GM18520 (cell line): ENCODE measurements around the gene ASB14.
"Not testable (repeated sequence)": the region's sequence is repeated elsewhere in the genome, so short reads cannot be mapped to it uniquely, and the experiment has no call there.

Source experiments
- ATAC-seq: cut with Tn5 transposase; IDR thresholded peaks from one replicate; pipeline ENCODE4 v1.9.1; 2021; ENCODE audit not compliant: unreplicated experiment

The ASB14 gene

GRCh38 chr3:57292159-57292896 lies at the start of gene ASB14:
Gene ASB14 (minus strand): TSS chr3:57292685. CDS start chr3:57292033, 652 bp downstream.
- no peak for ATAC-seq

GRCh38 chr3:57339071-57339642 lies 46.7 kb upstream of the ASB14 start:
- not testable (repeated sequence) for ATAC-seq

GRCh38 chr3:57338272-57339070 lies 46.0 kb upstream of the ASB14 start:
- ATAC-seq, result not testable (repeated sequence)

- ATAC-seq, result no peak
Measured at GRCh38 chr3:57335283-57335938, 42.9 kb upstream of the ASB14 start.

DNA sequence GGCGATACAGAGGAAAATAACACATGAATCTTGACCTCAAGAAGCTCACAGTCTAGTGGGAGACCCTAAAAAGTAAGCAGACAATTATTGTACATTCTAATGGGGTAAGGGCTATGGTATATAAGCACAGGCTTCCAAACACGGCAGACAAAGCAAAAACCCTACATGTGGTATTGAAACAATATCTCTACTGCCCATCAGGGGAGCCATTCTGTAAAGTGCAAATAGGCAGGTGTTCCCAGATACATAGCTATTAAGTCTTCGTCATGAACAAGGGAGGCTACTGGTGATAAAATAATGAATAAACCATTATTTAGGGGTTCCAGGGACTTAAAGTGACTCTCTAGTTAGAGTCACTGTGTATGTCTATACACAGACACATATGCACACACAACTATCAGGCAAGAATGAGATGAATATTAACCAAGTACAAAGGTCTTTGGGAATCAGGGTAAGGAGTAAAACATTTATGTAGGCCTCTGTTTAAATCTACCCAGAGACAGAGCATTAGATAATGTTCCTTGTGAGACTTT lies 38.7 kb upstream of the ASB14 start:
- ATAC-seq, result no peak

- ATAC-seq, result not testable (repeated sequence)
Measured at GRCh38 chr3:57326498-57326897, 34.0 kb upstream of the ASB14 start.

GRCh38 chr3:57314204-57314603 lies 21.7 kb upstream of the ASB14 start:
- ATAC-seq, result no peak

DNA sequence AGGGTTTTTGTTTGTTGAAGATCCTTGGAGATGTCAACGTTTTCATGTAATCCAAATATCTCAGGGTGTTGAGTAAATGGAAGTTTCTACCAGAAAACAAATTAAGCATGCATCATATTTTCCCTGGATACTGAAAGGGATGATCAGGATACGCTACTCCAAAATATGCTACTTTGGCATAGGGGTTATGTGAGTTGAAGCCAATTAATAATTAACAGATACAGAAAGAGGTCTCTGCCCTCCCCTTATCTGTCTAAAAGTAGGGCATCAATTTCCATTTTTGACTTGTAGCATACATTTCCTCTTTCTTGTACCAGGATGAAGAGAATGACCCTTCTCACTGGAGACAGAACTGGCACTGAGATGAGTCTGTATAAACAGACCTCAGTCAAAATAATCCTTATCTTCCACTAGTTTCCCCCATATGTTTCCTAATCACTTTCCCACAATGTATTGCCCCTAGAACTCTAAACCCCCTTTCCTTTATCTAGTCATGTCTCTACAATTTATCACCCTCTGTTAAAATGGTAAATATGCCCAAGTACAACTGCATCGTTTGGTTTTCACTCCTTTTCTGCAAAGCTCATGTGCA lies 17.4 kb upstream of the ASB14 start:
- ATAC-seq, result no peak

GRCh38 chr3:57303520-57303919 lies 11.0 kb upstream of the ASB14 start:
- not testable (repeated sequence) for ATAC-seq

DNA sequence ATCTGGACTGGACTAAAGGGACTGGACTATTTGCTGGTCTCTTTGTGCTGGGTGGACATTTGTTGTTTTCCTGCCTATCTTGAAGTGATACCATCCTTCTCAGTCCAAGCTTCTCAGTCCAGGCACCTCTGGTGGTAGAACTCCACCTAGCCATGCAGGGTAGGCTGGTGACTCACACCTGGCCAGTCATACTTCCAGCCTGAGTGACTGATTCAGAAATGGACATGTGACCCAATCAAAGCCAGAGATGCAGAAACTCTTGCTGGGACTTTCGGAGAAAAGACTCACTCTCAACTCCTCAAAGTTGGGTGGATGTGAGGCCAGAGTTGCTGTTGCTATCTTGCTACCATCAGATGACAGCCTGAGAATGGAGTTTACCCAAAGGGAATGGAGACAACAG lies 5.6 kb upstream of the ASB14 start:
- ATAC-seq, result no peak

DNA sequence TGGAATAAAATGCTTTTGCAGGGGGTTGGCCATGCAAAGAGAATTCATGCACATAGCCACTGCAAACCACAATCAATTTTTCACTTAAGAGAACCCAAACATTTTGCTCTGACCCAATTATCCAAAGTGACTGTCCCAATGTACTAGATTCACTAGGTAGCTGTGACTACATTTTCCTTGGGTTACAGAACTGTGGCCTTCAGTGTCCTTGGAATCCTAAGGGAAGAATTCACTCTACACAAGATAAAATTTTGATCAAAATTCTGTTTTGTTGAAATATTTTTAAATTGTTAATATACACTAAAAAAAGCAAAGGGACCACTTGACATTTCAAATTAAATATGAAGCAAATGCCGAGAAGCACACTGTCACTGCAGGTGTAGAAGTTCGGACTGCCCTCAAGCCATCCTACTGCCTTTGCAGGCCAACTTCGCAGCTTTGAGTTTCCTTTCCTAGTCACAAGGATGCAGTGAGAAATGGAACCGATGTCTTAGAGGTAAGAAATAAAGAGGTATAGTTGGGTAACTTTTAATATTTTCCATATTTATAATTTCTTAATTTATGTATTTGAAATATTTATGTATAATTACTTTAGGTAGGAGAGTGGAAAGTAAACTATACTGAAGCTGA lies 527 bp upstream of the ASB14 start:
- ATAC-seq, result no peak

GRCh38 chr3:57288403-57288802 lies 4.1 kb downstream of the ASB14 start:
- ATAC-seq, result no peak

DNA sequence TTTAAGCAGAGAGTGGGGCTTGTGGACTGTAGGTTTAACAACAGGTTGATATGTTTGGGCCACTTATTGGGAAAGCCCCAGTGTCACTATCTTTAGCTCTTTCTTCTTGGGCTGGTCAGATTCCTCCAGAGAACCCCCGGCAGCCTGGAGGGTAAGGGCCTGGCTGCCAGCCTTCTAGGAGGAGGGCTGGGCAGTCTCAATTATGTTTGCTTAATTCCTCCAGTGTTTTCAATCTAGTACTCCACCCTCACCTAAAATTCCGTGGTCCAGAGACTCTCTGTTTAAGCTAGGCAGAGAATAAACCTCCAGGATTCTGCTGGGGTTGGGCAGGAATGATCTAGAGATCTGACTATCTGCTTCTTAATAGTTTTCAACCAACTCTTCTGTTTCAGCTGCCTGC lies 5.3 kb downstream of the ASB14 start:
- ATAC-seq, result no peak

DNA sequence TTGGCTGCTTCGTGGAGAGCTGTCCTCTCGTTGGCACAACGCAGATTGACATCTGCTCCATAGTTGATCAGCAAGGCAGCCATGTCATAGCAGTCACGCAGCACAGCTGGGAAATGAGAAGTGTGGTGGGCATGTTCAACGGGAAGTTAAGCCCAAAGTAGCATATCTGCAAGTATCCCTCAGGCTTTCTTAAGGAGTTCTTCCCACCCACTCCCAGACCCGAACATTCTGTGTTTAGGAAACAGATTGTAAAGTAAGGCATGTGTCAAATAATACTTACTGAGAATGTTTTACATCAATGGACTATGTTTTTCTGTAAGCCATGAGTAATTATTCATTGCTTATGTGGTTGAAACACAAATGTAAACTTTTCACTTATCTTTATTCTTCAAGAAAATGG lies 9.2 kb downstream of the ASB14 start:
- no peak for ATAC-seq

GRCh38 chr3:57281715-57282114 lies 10.8 kb downstream of the ASB14 start:
- ATAC-seq, result no peak

DNA sequence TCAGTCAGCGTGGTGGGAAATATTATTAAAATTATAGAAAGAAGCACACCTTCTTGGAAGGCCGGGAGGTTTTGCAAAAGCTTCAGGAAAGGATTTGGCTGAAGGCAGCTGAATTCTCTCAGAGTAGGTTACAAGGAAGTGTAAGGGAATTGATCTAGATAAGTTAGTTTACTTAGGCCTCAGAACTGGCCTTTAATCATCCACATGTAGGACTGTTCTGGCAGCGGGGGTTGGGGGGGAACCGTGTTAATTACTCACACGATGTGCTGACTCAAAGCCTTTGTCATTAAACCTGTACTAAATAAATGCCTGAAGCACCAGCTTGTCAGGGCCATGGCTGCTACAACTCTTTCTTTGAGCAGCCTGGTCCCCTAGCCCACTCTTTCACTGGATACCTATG lies 12.8 kb downstream of the ASB14 start:
- ATAC-seq, result no peak

GRCh38 chr3:57278237-57278636 lies 14.2 kb downstream of the ASB14 start:
- no peak for ATAC-seq

- no peak for ATAC-seq
Measured at GRCh38 chr3:57275393-57275792, 17.1 kb downstream of the ASB14 start.

GRCh38 chr3:57274845-57275244 lies 17.6 kb downstream of the ASB14 start:
- ATAC-seq, result no peak

DNA sequence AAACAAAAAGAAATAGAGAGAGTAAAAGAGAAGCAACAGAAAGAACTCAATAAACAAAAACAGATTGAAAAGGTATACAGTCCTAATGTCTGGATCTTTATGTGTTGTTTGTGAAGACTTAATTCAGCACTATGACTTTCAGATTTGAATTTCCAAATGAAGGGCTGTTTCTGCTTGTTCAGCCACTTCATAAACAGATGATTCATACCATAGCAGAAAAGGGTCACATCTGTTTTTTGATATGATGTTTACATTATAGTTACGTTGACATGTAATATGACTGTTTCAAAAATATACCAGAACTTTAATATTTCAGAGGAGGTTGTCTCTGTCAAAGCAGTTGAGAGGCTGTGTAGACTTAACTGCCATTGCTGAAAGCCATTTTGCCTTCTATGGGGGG lies 24.1 kb downstream of the ASB14 start:
- no peak for ATAC-seq
